ENCODE data around the gene TRMT11. TPM values are rescaled to one million over a fixed set of nuclear protein-coding genes. Genes with fewer than 3 reads are reported as not detected.

The TRMT11 gene
- total and polyA plus RNA-seq, 4 donors: 9.9 to 46.1 (median 15.3) TPM

- WGBS, 2 donors: 72 to 86% methylated on average over 2 of the region's 2 CpGs
- Histone ChIP-seq H3K4me1 (ENCODE audit: control insufficient read depth in 5 of 5, insufficient read depth in 5 of 5, low read length in 5 of 5) (peaks cover 0 to 5% (median 4%) of the 10 kb centered on the region in 5 donors), H3K4me3 (no peak overlapping the region), H3K36me3 (ENCODE audit: control insufficient read depth in 4 of 4, insufficient read depth in 4 of 4, low read length in 4 of 4) (peaks cover 0 to 3% (median under 1%) of the 10 kb centered on the region in 4 donors), H3K9me3 (ENCODE audit: control insufficient read depth in 4 of 4, insufficient read depth in 3 of 4, low read length in 3 of 4) (no peaks in the 10 kb centered on the region), H3K9ac (ENCODE audit: insufficient read depth in 1 of 2, low read length in 2 of 2) (no peak overlapping the region), H3K27ac (ENCODE audit: low read depth in 1 of 2, low read length in 1 of 2) (no peak overlapping the region), H3K27me3 (ENCODE audit: control insufficient read depth in 3 of 3, insufficient read depth in 3 of 3, low read length in 2 of 3) (no peaks in the 10 kb centered on the region)
- DNase-seq: peak in 2 of 3 donors; percentile 66 to 75
- no peak for TF ChIP-seq CTCF (IDR thresholded peaks at IDR 0.05; ENCODE audit: control extremely low read depth, extremely low read depth)
- ATAC-seq (ENCODE audit: insufficient read depth, low FRiP score): no peak
Measured at GRCh38 chr6:126030045-126030444, 43.7 kb downstream of the TRMT11 start.

- WGBS, 2 donors: 9 to 16% methylated on average over 3 of the region's 3 CpGs
- Histone ChIP-seq H3K4me3 (no peak overlapping the region), H3K27ac (ENCODE audit: low read depth in 1 of 2, low read length in 1 of 2) (no peak overlapping the region), H3K27me3 (ENCODE audit: control insufficient read depth in 3 of 3, insufficient read depth in 3 of 3, low read length in 2 of 3) (no peaks in the 10 kb centered on the region), H3K36me3 (ENCODE audit: control insufficient read depth in 4 of 4, insufficient read depth in 4 of 4, low read length in 4 of 4) (peaks cover 0 to 5% (median 4%) of the 10 kb centered on the region in 4 donors), H3K4me1 (ENCODE audit: control insufficient read depth in 5 of 5, insufficient read depth in 5 of 5, low read length in 5 of 5) (peaks cover 0 to 8% (median 4%) of the 10 kb centered on the region in 5 donors), H3K9ac (ENCODE audit: insufficient read depth in 1 of 2, low read length in 2 of 2) (no peak overlapping the region), H3K9me3 (ENCODE audit: control insufficient read depth in 4 of 4, insufficient read depth in 3 of 4, low read length in 3 of 4) (no peaks in the 10 kb centered on the region)
- DNase-seq (peak; percentile 38 to 91 (median 90)), ATAC-seq (ENCODE audit: insufficient read depth, low FRiP score) (peak; percentile 73)
- TF ChIP-seq CTCF (IDR thresholded peaks at IDR 0.05; ENCODE audit: control extremely low read depth, extremely low read depth): peak; percentile 34
Measured at GRCh38 chr6:126033696-126034095, 47.4 kb downstream of the TRMT11 start.

- Histone ChIP-seq H3K4me3 (no peak overlapping the region), H3K9ac (ENCODE audit: insufficient read depth in 1 of 2, low read length in 2 of 2) (no peak overlapping the region), H3K27me3 (ENCODE audit: control insufficient read depth in 3 of 3, insufficient read depth in 3 of 3, low read length in 2 of 3) (no peaks in the 10 kb centered on the region), H3K9me3 (ENCODE audit: control insufficient read depth in 4 of 4, insufficient read depth in 3 of 4, low read length in 3 of 4) (no peaks in the 10 kb centered on the region), H3K4me1 (ENCODE audit: control insufficient read depth in 5 of 5, insufficient read depth in 5 of 5, low read length in 5 of 5) (peaks cover 0 to 8% (median 4%) of the 10 kb centered on the region in 5 donors), H3K27ac (ENCODE audit: low read depth in 1 of 2, low read length in 1 of 2) (no peak overlapping the region), H3K36me3 (ENCODE audit: control insufficient read depth in 4 of 4, insufficient read depth in 4 of 4, low read length in 4 of 4) (peaks cover 0 to 8% (median 6%) of the 10 kb centered on the region in 4 donors)
- no peak for TF ChIP-seq CTCF (IDR thresholded peaks at IDR 0.05; ENCODE audit: control extremely low read depth, extremely low read depth)
- WGBS, 2 donors: 93 to 96% methylated on average over 6 of the region's 6 CpGs
- DNase-seq (no peak), ATAC-seq (ENCODE audit: insufficient read depth, low FRiP score) (no peak)
Measured at GRCh38 chr6:126034656-126035055, 48.3 kb downstream of the TRMT11 start.

GRCh38 chr6:126035764-126036163, 49.4 kb downstream of the TRMT11 start:
- TF ChIP-seq CTCF (IDR thresholded peaks at IDR 0.05; ENCODE audit: control extremely low read depth, extremely low read depth): no peak
- Histone ChIP-seq H3K4me3 (no peak overlapping the region), H3K27me3 (ENCODE audit: control insufficient read depth in 3 of 3, insufficient read depth in 3 of 3, low read length in 2 of 3) (no peaks in the 10 kb centered on the region), H3K27ac (ENCODE audit: low read depth in 1 of 2, low read length in 1 of 2) (no peak overlapping the region), H3K9me3 (ENCODE audit: control insufficient read depth in 4 of 4, insufficient read depth in 3 of 4, low read length in 3 of 4) (no peaks in the 10 kb centered on the region), H3K9ac (ENCODE audit: insufficient read depth in 1 of 2, low read length in 2 of 2) (no peak overlapping the region), H3K36me3 (ENCODE audit: control insufficient read depth in 4 of 4, insufficient read depth in 4 of 4, low read length in 4 of 4) (peaks cover 0 to 14% (median 7%) of the 10 kb centered on the region in 4 donors), H3K4me1 (ENCODE audit: control insufficient read depth in 5 of 5, insufficient read depth in 5 of 5, low read length in 5 of 5) (peaks cover 0 to 8% (median 4%) of the 10 kb centered on the region in 5 donors)
- no peak for DNase-seq
- no peak for ATAC-seq (ENCODE audit: insufficient read depth, low FRiP score)
- WGBS, 2 donors: 92 to 96% methylated on average over 2 of the region's 2 CpGs

Measured in lung (tissue), 12 donors.